ENCODE results near the gene RIOK1.
"Not testable (repeated sequence)": the region's sequence is repeated elsewhere in the genome, so short reads cannot be mapped to it uniquely, and the experiment has no call there.

- TF ChIP-seq POLR2A, TAF1, POLR2AphosphoS5 (IDR thresholded peaks at IDR 0.05; ENCODE audit: low read depth, low read length): not testable (repeated sequence)
Measured at GRCh38 chr6:7344773-7345450, 44.7 kb upstream of the RIOK1 start.

Measured in GM12891 (cell line).